Subcutaneous adipose tissue (tissue), 4 donors: ENCODE results near the gene RGL2. TPM values are rescaled to one million over a fixed set of nuclear protein-coding genes. Genes with fewer than 3 reads are reported as not detected.

ENCODE experiments used
- CTCF ChIP-seq: fragments of 450-650 bp; IDR thresholded peaks from one replicate; pipeline ENCODE4 v1.5.1; 2016; ENCODE audit warnings: low read depth, mild to moderate bottlenecking, control low read depth, antibody characterized with exemption, moderate library complexity
- total RNA-seq, 4 donors: library from RNA; depleted of rRNA; stranded (reverse); fragments of >200 nt; gene quantifications; one replicate each; pipeline ENCODE4 v1.1.0, GENCODE V29; 2016

The RGL2 gene
- total RNA-seq, 4 donors from 2014 or later = 16.0 to 45.8 (median 42.5) TPM

DNA sequence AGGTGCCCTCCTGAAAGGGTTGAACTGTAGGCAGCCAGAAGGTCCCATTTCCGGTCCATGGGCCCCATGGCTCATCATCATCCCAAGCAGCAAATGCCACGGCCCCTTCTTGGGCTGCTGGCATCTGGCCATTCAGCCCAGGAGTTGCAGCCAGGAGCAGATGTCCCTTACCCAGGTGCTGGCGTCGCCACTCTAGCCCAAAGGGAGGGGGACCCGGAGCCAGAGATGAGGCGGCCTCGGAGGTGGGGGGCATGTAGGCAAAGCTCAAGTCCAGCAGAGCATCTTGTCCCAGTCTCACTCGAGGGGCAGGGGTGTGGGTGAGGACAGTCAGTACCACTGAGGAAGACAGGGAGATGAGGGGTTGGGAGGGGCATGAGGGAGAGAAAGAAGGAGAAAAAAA lies 6.3 kb upstream of the RGL2 start:
- no peak for TF ChIP-seq CTCF

DNA sequence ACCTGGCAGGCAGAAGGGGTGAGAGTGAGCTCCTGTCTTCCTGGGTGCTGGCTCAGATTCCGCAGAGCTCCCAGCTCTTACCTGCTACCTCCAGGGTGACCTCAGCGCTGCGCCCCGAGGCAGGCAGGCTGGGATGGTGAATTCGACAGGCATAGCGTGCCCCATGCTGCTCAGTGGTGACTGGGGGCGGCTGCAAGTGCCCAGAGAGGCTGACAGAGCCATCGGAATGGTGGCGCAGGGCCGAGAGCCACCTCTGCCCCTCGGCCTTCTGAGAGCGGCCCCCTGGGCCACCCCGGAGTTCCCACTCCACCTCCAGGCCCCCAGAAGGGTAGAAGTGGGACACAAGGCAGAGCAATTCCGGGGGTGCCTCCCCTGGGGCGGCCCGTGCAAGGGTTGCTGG lies 5.5 kb upstream of the RGL2 start:
- TF ChIP-seq CTCF = no peak

GRCh38 chr6:33301877-33302276 lies 3.1 kb upstream of the RGL2 start:
- TF ChIP-seq CTCF = no peak

- TF ChIP-seq CTCF = no peak
Observed at GRCh38 chr6:33299237-33299944, 649 bp upstream of the RGL2 start.

- no peak for TF ChIP-seq CTCF
Observed at GRCh38 chr6:33297956-33298772, 578 bp downstream of the RGL2 start.

DNA sequence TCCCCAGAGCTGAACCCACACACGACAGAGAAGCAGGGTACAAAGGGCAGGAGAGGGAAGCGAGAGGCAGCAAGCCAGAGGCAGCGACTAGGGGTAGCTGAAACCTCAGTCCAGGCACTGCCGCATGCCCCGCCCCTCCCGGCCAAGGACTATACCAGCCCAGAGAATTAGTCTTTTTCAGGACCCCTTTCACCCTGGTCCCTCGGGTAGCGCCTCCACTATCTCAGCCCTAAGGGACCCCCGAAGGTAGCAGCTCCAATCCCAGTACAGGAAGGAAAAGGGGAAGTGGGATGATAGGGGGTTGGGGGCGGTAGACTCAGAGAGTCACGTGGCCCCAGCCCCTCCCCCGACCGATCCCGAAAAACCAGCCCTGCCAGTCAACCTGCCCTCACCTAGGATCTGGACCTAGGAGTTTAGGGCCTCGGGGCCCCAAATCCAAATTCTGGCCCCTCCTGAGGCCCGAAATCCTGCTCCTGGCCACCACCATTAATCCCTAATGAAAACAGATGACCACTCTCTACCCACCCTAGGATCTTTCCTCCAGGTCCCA lies 1.3 kb downstream of the RGL2 start:
- no peak for TF ChIP-seq CTCF

- no peak for TF ChIP-seq CTCF
Observed at GRCh38 chr6:33296797-33297405, 1.8 kb downstream of the RGL2 start.
